ENCODE data around the gene RUBCNL.

Gene RUBCNL

GRCh38 chr13:46304546-46304945 lies 82.5 kb downstream of the RUBCNL start:
- DNase-seq (ENCODE audit: low read depth), result no peak

- DNase-seq (ENCODE audit: low read depth), result no peak
These were observed 83.2 kb downstream of the RUBCNL start for GRCh38 chr13:46303742-46304385.

- no peak for DNase-seq (ENCODE audit: low read depth)
These were observed 89.7 kb downstream of the RUBCNL start for GRCh38 chr13:46297361-46297811.

DNA sequence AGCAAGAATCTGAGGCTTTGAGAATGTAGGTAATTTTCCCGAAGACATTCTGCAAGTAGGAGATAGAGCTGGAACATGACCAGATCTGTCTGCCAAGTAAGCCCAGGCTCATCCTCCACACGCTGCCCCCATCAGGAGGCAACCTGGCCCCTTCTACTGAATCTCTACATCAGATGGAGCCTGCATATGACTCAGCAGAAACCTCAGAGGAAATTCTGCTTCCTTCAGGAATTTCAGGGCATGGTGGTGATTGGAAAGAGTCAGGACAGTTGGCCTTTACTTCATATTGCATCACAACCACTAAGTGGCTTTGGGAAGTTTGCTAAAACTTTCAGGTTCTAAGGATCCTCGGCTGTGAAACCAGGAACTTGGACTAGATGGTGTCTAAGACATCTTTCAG lies 90.1 kb downstream of the RUBCNL start:
- no peak for DNase-seq (ENCODE audit: low read depth)

DNA sequence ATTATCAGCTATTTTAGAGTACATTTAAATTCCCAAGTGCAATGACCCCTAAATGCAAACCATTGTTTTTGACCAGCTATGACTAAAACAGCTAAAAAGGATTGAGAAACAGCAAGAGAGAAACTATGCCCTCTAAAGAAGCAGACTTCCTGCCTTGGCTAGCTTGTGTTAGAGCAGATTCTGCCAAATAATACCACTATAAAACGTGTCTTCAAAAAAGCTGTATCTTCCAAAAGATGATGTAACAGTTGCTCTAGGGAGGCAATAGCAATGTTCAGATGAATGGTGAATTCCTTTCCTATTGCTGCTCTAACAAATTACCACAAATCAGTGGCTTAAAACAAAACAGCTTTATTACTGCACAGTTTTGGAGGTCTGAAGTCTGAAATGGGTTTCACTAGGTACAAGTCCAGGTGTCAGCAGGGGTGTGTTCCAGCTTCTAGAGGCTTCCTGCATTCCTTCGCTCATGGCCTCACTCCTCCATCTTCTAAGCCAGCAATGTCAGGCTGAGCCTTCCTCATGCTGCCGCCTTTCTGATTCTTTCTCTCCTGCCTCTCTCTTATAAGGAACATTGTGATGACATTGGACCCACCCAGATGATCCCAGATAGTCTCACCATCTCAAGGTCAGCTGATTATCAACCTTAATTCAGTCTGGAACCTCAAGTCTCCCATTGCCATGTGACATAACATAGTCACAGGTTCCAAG lies 90.8 kb downstream of the RUBCNL start:
- DNase-seq (ENCODE audit: low read depth), result no peak

DNA sequence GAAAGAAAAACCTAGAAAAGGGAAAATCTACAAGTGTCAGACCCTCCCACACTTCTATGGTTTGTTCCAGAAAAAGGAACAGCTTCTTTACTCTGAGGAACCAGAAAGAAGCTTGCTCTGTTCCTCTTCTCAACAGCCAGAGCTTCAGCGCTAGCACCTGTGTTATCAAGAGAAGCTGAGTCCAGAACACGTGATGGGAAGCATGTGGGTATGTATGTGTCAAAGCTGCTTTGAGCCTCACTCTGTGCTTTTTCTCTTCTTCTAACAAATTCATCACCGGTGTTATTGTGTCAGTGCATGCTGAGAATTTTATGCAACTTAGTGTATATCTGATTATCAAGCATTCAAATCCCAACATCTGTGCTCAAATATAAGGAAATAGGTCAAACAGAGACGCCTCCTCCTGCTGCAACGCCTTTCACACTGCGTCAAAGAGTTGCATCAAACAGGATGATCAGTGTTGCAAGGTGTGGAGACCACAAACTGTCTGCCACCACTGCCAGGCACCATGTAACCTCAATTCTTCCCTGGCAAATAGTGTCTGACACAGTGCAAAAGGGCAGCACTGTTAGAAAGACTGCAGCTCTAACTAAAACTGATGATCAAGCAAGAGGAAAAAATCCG lies 91.4 kb downstream of the RUBCNL start:
- no peak for DNase-seq (ENCODE audit: low read depth)

DNA sequence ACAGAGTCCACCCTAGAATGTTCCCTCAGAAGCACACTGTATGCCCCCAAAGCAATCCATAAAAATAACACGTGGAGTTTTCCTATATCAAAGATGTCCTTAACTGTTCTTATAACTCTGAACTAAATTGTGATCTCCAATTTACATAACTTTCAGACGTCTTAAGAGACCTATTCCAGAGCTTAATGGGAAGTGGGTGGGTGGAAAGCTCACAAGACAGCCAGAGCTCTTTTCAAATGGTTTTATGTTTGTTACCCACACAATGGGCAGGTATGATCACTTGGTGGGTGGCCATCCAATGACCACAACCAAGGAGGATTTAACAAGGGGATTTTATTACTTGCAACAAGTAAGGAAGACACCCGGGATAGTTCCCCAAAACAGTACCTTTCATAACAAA lies 93.6 kb downstream of the RUBCNL start:
- DNase-seq (ENCODE audit: low read depth), result no peak

Data from HS-27A (cell line).